Measurements from ENCODE around the gene ETFDH.
"Not testable (repeated sequence)": the region's sequence is repeated elsewhere in the genome, so short reads cannot be mapped to it uniquely, and the experiment has no call there.

Gene ETFDH

DNA sequence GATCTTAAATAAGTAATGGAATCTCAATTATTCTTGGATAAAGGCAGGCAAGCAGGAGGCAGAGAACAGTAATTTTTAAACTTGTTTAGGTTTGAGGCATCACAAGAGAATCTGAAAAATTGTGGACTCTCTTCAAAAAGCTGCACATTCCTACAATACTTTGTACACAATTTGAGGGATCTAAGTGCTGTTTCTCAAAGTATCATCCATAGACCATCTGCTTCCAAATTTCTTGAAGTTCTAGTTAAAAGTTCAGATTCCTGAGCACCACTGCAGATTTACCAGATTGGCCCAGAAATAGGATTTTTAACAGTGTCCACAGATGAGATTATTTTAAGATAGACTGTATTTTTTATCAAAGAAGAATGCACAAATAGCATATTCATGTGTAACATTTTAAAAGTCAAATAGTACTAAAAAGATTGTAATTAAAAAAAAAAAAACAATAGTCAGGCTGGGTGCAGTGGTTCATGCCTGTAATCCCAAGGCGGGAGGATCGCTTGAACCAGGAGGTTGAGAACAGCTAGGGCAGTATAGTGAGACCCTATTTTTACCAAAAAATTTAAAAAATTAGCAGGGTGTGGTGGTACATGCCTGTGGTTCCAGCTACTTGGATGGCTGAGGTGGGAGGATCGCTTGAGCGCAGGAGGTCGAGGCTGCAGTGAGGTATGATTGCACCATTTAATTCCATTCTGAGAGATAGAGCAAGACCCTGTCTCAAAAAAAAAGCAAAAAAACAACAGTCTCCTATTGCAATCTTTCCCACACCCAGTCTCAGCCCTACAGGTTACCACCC, 82.5 kb downstream of the ETFDH start:
- no peak for DNase-seq (ENCODE audit: low spot score in 2 of 2)
- peaks cover 15% of the 10 kb centered on the region for H3K27me3 Mint-ChIP-seq
- no peak overlapping the region for H3K4me3 Mint-ChIP-seq
- no peaks in the 10 kb centered on the region for H3K4me1 Mint-ChIP-seq
- no peak for ATAC-seq (ENCODE audit: low read depth)
- no peak overlapping the region for H3K27ac Mint-ChIP-seq
- peaks cover 7% of the 10 kb centered on the region for H3K9me3 Mint-ChIP-seq
- H3K36me3 Mint-ChIP-seq: no peaks in the 10 kb centered on the region

GRCh38 chr4:158755819-158756218, 83.7 kb downstream of the ETFDH start:
- peaks cover 14% of the 10 kb centered on the region for H3K27me3 Mint-ChIP-seq
- H3K4me3 Mint-ChIP-seq; DNase-seq (ENCODE audit: low spot score in 2 of 2); H3K36me3 Mint-ChIP-seq; H3K27ac Mint-ChIP-seq; H3K4me1 Mint-ChIP-seq; ATAC-seq (ENCODE audit: low read depth); H3K9me3 Mint-ChIP-seq: not testable (repeated sequence)

- H3K9me3 Mint-ChIP-seq: peaks cover 7% of the 10 kb centered on the region
- DNase-seq (ENCODE audit: low spot score in 2 of 2) (no peak), ATAC-seq (ENCODE audit: low read depth) (no peak)
- no peaks in the 10 kb centered on the region for H3K36me3 Mint-ChIP-seq
- no peak overlapping the region for H3K4me3 Mint-ChIP-seq
- H3K27ac Mint-ChIP-seq: no peak overlapping the region
- H3K27me3 Mint-ChIP-seq: peaks cover 16% of the 10 kb centered on the region
- H3K4me1 Mint-ChIP-seq: no peaks in the 10 kb centered on the region
Measured at GRCh38 chr4:158756588-158756987, 84.5 kb downstream of the ETFDH start.

GRCh38 chr4:158758142-158758541, 86.0 kb downstream of the ETFDH start:
- ATAC-seq (ENCODE audit: low read depth) (no peak), DNase-seq (ENCODE audit: low spot score in 2 of 2) (no peak)
- Mint-ChIP-seq H3K27ac (no peak overlapping the region), H3K9me3 (peaks cover 7% of the 10 kb centered on the region), H3K36me3 (no peaks in the 10 kb centered on the region), H3K27me3 (peaks cover 24% of the 10 kb centered on the region), H3K4me1 (no peaks in the 10 kb centered on the region), H3K4me3 (no peak overlapping the region)

GRCh38 chr4:158758703-158759102, 86.6 kb downstream of the ETFDH start:
- H3K27ac Mint-ChIP-seq: no peak overlapping the region
- H3K36me3 Mint-ChIP-seq: no peaks in the 10 kb centered on the region
- no peak for ATAC-seq (ENCODE audit: low read depth)
- H3K4me3 Mint-ChIP-seq: no peak overlapping the region
- no peak for DNase-seq (ENCODE audit: low spot score in 2 of 2)
- H3K27me3 Mint-ChIP-seq: peaks cover 24% of the 10 kb centered on the region
- H3K4me1 Mint-ChIP-seq: no peaks in the 10 kb centered on the region
- peaks cover 7% of the 10 kb centered on the region for H3K9me3 Mint-ChIP-seq
